H1 (cell line): ENCODE data around the gene ARHGEF7. TPM values are rescaled to one million over a fixed set of nuclear protein-coding genes. Genes with fewer than 3 reads are reported as not detected.

ENCODE experiments used
- BCL11A ChIP-seq, 2 experiments: IDR thresholded peaks; one replicate each; pipeline ENCODE4 v1.6.1; 2011; ENCODE audit warnings: low read depth in 2 of 2, low read length in 2 of 2, mild to moderate bottlenecking in 2 of 2
- CTBP2 ChIP-seq: IDR thresholded peaks from 2 replicates; pipeline ENCODE4 v1.7.0; 2011; ENCODE audit warnings: borderline replicate concordance, mild to moderate bottlenecking, moderate library complexity, mixed read lengths, low read length; ENCODE audit not compliant: insufficient read depth, insufficient read length
- EP300 ChIP-seq, 2 experiments: IDR thresholded peaks; 1 replicate in 1 of 2; 2 replicates in 1 of 2; pipeline ENCODE4 v1.6.1; 2011 to 2012; ENCODE audit warnings: low read depth in 2 of 2, low read length in 2 of 2, mild to moderate bottlenecking in 2 of 2, borderline replicate concordance in 1 of 2, inconsistent platforms in 1 of 2, moderate library complexity in 1 of 2
- EZH2 ChIP-seq: fragments of 200-600 bp; sonication (generic); IDR thresholded peaks from 2 replicates; pipeline ENCODE4 v1.7.1; 2012; ENCODE audit warnings: low read depth, mild to moderate bottlenecking, moderate library complexity, low read length, inconsistent platforms; ENCODE audit not compliant: severe bottlenecking
- GABPA ChIP-seq: IDR thresholded peaks from 2 replicates; pipeline ENCODE4 v1.6.1; 2011; ENCODE audit warnings: mild to moderate bottlenecking, low read length, moderate library complexity, borderline replicate concordance; ENCODE audit not compliant: insufficient read depth
- GTF2F1 ChIP-seq: IDR thresholded peaks from 2 replicates; pipeline ENCODE4 v1.6.1; 2012; ENCODE audit warnings: low read depth, low read length, improper control_type of control experiment, borderline replicate concordance
- HDAC2 ChIP-seq, 2 experiments: fragments of 300-600 bp in 1 of 2; sonication (generic) in 1 of 2; IDR thresholded peaks; 2 replicates each; pipeline ENCODE4 v1.6.1; 2011 to 2012; ENCODE audit warnings: low read depth in 2 of 2, low read length in 2 of 2, mild to moderate bottlenecking in 2 of 2, moderate library complexity in 2 of 2, borderline replicate concordance in 1 of 2, inconsistent platforms in 1 of 2
- HDAC6 ChIP-seq: IDR thresholded peaks from one replicate; pipeline ENCODE4 v1.7.1; 2012; ENCODE audit warnings: low read depth, mild to moderate bottlenecking, inconsistent platforms, low read length, moderate library complexity
- JUN ChIP-seq: IDR thresholded peaks from 2 replicates; pipeline ENCODE4 v1.6.1; 2011; ENCODE audit warnings: low read depth, mild to moderate bottlenecking, improper control_type of control experiment, low read length
- JUND ChIP-seq: IDR thresholded peaks from 2 replicates; pipeline ENCODE4 v1.6.1; 2011; ENCODE audit warnings: mild to moderate bottlenecking, improper control_type of control experiment, low read length
- KDM1A ChIP-seq: fragments of 200-600, 300-600 bp; sonication (generic); IDR thresholded peaks from 2 replicates; pipeline ENCODE4 v1.7.1; 2016; ENCODE audit warnings: mild to moderate bottlenecking, low read length, borderline replicate concordance
- KDM5A ChIP-seq: fragments of 200-600 bp; IDR thresholded peaks from 2 replicates; pipeline ENCODE4 v1.7.1; 2012; ENCODE audit warnings: mild to moderate bottlenecking, low read length, inconsistent platforms, mixed read lengths
- PHF8 ChIP-seq: fragments of 200-600 bp; sonication (generic); conservative IDR thresholded peaks from 2 replicates; pipeline ENCODE4 v1.7.1; 2012; ENCODE audit warnings: low read depth, mild to moderate bottlenecking, inconsistent platforms, low read length, moderate library complexity
- RFX5 ChIP-seq: IDR thresholded peaks from 2 replicates; pipeline ENCODE4 v1.6.1; 2011; ENCODE audit warnings: low read depth, low read length, improper control_type of control experiment, borderline replicate concordance
- SIRT6 ChIP-seq: IDR thresholded peaks from one replicate; pipeline ENCODE4 v1.7.1; 2012; ENCODE audit warnings: low read length, inconsistent platforms
- SIX5 ChIP-seq: IDR thresholded peaks from 2 replicates; pipeline ENCODE4 v1.6.1; 2011; ENCODE audit warnings: mild to moderate bottlenecking, low read depth, low read length
- SUZ12 ChIP-seq: fragments of 200-600 bp; sonication (generic); IDR thresholded peaks from 2 replicates; pipeline ENCODE4 v1.6.1; 2012; ENCODE audit warnings: mild to moderate bottlenecking, inconsistent platforms, low read length, moderate library complexity, mixed read lengths
- TAF1 ChIP-seq: IDR thresholded peaks from 2 replicates; pipeline ENCODE4 v1.6.1; 2011; ENCODE audit warnings: mild to moderate bottlenecking, low read depth, low read length
- TCF12 ChIP-seq: IDR thresholded peaks from 2 replicates; pipeline ENCODE4 v1.6.1; 2011; ENCODE audit warnings: low read depth, mild to moderate bottlenecking, low read length
- TEAD4 ChIP-seq: IDR thresholded peaks from 2 replicates; pipeline ENCODE4 v1.6.1; 2012; ENCODE audit warnings: low read depth, low read length, inconsistent platforms, mixed read lengths
- polyA plus RNA-seq, 7 experiments: library from polyadenylated mRNA; depleted of rRNA in 3 of 7; stranded (reverse) in 5 of 7; unstranded in 2 of 7; fragments of >200 nt in 5 of 7; fragments of 200-250 nt in 2 of 7; gene quantifications; 1 replicate in 5 of 7; 2 replicates in 1 of 7; 4 replicates in 1 of 7; pipeline versions ENCODE4 v1.2.1 to v1.2.3, GENCODE V29; 2011 to 2013; ENCODE audit warnings: missing spikeins in 2 of 7, mixed read lengths in 2 of 7
- total RNA-seq: library from RNA; stranded (reverse); fragmentation: NEBNext Ultra II Directional; extraction: Animal tissue kit (Norgen Biotek cat#: 25700); gene quantifications from 2 replicates; pipeline ENCODE4 v1.2.1, GENCODE V29; 2021
- TF ChIP-seq, protein P1 (sequence below): IDR thresholded peaks from 2 replicates; pipeline ENCODE4 v1.6.1; 2012; ENCODE audit warnings: low read length, inconsistent platforms
- TF ChIP-seq, protein P2 (sequence below): IDR thresholded peaks from 2 replicates; pipeline ENCODE4 v1.6.1; 2012; ENCODE audit warnings: inconsistent platforms

ARHGEF7 gene
- total and polyA plus RNA-seq, 2 of the 8 experiments (the other 6 are each of a cell fraction or from before 2014, with no cell fraction given), result 26.2 to 56.5 TPM

DNA sequence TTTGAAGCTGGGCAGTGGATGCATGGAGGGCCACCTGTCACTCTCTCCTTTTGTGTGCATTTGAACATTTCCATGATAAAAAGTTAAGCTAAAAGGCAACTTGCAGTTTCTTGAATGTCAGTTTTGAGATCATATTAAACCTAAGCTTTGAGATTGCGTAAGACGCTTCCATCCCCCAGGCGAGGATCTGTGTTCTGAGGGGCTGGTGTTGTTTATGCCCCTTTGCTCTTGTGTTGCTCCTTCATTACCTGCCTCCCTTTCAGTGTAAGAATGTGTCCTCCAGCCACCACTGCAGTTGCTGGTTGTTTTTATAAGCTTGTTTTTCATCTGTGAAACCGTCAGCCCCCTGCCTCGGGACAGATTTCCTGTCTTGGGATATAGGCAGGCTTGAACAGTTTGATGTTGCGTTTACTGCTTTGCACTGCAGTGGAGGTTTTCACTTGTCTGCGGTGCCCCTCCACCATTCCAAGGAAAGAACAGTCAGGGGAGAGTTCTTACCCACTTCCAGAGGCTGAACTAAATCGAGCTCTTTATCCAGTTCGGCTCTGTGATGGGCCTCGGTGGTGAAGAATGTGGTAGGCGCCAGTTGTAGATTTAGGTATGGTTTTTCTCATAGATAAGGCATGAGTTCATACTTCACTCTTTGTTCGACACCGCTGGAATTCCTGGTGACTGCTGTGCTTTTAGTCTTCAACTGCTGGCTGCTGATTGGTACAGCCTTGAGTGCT is 96.8 kb downstream of the ARHGEF7 start (continued):
- TF ChIP-seq SIRT6 (no peak), SUZ12 (no peak), KDM1A (no peak), TAF1 (0 out of 2 replicates have a peak, but pooled peaks have one; percentile 6), GABPA (no peak), RFX5 (no peak), BCL11A (IDR thresholded peaks at IDR 0.05; ENCODE audit: low read depth in 2 of 2, low read length in 2 of 2) (no peak), KDM5A (no peak), PHF8 (no peak), SIX5 (no peak), TEAD4 (peak; percentile 71), EZH2 (no peak), HDAC2 (IDR thresholded peaks at IDR 0.05; ENCODE audit: borderline replicate concordance in 1 of 2, low read depth in 2 of 2, low read length in 2 of 2) (no peak), TCF12 (no peak), GTF2F1 (no peak), HDAC6 (no peak), JUN (peak; percentile 84), CTBP2 (no peak), JUND (peak; percentile 76; the same call in 1 of the 2 replicates), EP300 (IDR thresholded peaks at IDR 0.05; ENCODE audit: borderline replicate concordance in 1 of 2, low read depth in 2 of 2, low read length in 2 of 2) (no peak)
- TF ChIP-seq, protein P1, sequence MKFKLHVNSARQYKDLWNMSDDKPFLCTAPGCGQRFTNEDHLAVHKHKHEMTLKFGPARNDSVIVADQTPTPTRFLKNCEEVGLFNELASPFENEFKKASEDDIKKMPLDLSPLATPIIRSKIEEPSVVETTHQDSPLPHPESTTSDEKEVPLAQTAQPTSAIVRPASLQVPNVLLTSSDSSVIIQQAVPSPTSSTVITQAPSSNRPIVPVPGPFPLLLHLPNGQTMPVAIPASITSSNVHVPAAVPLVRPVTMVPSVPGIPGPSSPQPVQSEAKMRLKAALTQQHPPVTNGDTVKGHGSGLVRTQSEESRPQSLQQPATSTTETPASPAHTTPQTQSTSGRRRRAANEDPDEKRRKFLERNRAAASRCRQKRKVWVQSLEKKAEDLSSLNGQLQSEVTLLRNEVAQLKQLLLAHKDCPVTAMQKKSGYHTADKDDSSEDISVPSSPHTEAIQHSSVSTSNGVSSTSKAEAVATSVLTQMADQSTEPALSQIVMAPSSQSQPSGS, result peak; percentile 30; the same call in 1 of the 2 replicates
- TF ChIP-seq, protein P2, sequence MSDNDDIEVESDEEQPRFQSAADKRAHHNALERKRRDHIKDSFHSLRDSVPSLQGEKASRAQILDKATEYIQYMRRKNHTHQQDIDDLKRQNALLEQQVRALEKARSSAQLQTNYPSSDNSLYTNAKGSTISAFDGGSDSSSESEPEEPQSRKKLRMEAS, result no peak
